Endodermal cell (in vitro differentiated cells): Measurements from ENCODE around the gene GPHB5. TPM values are rescaled to one million over a fixed set of nuclear protein-coding genes. Genes with fewer than 3 reads are reported as not detected.

ENCODE experiments used
- DNase-seq: peaks from one replicate; pipeline ENCODE4 v3.0.0-alpha.2; 2017
- H3K27ac ChIP-seq: 2 replicates; pipeline ENCODE4 v1.5.1; 2013; ENCODE audit warnings: mild to moderate bottlenecking, low read depth, low read length, moderate library complexity
- H3K27me3 ChIP-seq: 2 replicates; pipeline ENCODE4 v1.6.1; 2013; ENCODE audit warnings: mild to moderate bottlenecking, low read length, moderate library complexity; ENCODE audit not compliant: insufficient read depth, control insufficient read depth, poor library complexity, severe bottlenecking
- H3K36me3 ChIP-seq: 2 replicates; pipeline ENCODE4 v1.7.0; 2013; ENCODE audit warnings: mild to moderate bottlenecking, low read length, moderate library complexity; ENCODE audit not compliant: control insufficient read depth, insufficient read depth
- H3K4me1 ChIP-seq: one replicate; pipeline ENCODE4 v1.7.0; 2013; ENCODE audit warnings: low read length; ENCODE audit not compliant: control insufficient read depth, insufficient read depth
- H3K4me3 ChIP-seq: 2 replicates; pipeline ENCODE4 v1.5.1; 2013; ENCODE audit warnings: mild to moderate bottlenecking, low read length, moderate library complexity
- H3K9ac ChIP-seq: 2 replicates; pipeline ENCODE4 v1.6.1; 2013; ENCODE audit warnings: mild to moderate bottlenecking, low read length, moderate library complexity; ENCODE audit not compliant: poor library complexity, severe bottlenecking; ENCODE audit errors: extremely low read depth
- H3K9me3 ChIP-seq: 2 replicates; pipeline ENCODE4 v1.6.1; 2013; ENCODE audit warnings: mild to moderate bottlenecking, low read length, moderate library complexity; ENCODE audit not compliant: control insufficient read depth
- H3K27ac Mint-ChIP-seq: 2 replicates; pipeline ENCODE4 v1.8.0; 2020; ENCODE audit warnings: mixed read lengths
- H3K27me3 Mint-ChIP-seq: 2 replicates; pipeline ENCODE4 v1.8.0; 2021; ENCODE audit warnings: mild to moderate bottlenecking, mixed read lengths; ENCODE audit not compliant: insufficient read depth
- H3K36me3 Mint-ChIP-seq: 2 replicates; pipeline ENCODE4 v1.8.0; 2020; ENCODE audit warnings: low read depth, mixed read lengths
- H3K4me1 Mint-ChIP-seq: 2 replicates; pipeline ENCODE4 v1.8.0; 2020; ENCODE audit warnings: mixed read lengths
- H3K4me3 Mint-ChIP-seq: 2 replicates; pipeline ENCODE4 v1.8.0; 2020; ENCODE audit warnings: mild to moderate bottlenecking, moderate library complexity, mixed read lengths
- H3K9me3 Mint-ChIP-seq: 2 replicates; pipeline ENCODE4 v1.8.0; 2020; ENCODE audit warnings: mild to moderate bottlenecking, mixed read lengths
- WGBS, 2 experiments: methylation state at CpG; one replicate each; pipeline versions ENCODE4 v1.1.5 to v1.1.7; 2013; ENCODE audit warnings: missing lambda C conversion rate in 2 of 2, mixed read lengths in 1 of 2; ENCODE audit not compliant: insufficient coverage in 1 of 2, insufficient read length in 1 of 2; 5-methylcytosine and 5-hydroxymethylcytosine counted together
- total RNA-seq, 2 donors: library from RNA; stranded (reverse); fragmentation: NEBNext Ultra II Directional in 1 of 2; extraction: Animal tissue kit (Norgen Biotek cat#: 25700) in 1 of 2; gene quantifications; 2 replicates in 1 of 2; 3 replicates in 1 of 2; pipeline ENCODE4 v1.2.1, GENCODE V29; 2021
- TF ChIP-seq, protein P1 (sequence below): fragments of 200-600 bp; sonication (generic); conservative IDR thresholded peaks from 2 replicates; pipeline ENCODE4 v1.5.0; 2021; ENCODE audit warnings: antibody characterized with exemption, mild to moderate bottlenecking

GPHB5 gene
- total RNA-seq, 2 donors from 2014 or later: not detected

DNA sequence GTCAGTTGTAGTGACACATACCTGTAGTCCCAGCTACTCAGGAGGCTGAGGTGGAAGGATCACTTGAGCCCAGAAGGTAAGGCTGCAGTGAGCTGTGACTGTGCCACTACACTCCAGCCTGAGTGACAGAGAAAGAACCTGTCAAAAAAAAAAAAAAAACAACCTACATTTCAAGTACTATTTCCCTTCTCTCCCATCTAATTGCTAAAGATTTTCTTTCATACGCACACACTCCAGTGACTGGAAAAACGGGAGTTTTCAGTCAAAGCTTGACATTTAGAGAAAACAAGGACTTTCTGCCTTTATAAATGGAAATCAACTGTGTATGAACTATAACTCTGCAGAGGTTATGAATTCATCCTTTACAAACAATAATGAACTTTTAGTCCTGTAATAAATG is 25.9 kb downstream of the GPHB5 start:
- no peak for DNase-seq
- H3K36me3 ChIP-seq: no peaks in the 10 kb centered on the region
- no peaks in the 10 kb centered on the region for H3K27me3 ChIP-seq
- H3K4me1 ChIP-seq: peaks cover 10% of the 10 kb centered on the region
- 84 to 94% methylated on average over 2 of the region's 2 CpGs for WGBS, 2 experiments
- Mint-ChIP-seq H3K27ac (no peak overlapping the region), H3K27me3 (no peaks in the 10 kb centered on the region), H3K4me3 (no peak overlapping the region), H3K9me3 (no peaks in the 10 kb centered on the region), H3K4me1 (peaks cover 17% of the 10 kb centered on the region), H3K36me3 (no peaks in the 10 kb centered on the region)
- H3K9ac ChIP-seq: no peak overlapping the region
- H3K27ac ChIP-seq: no peak overlapping the region
- TF ChIP-seq, protein P1, sequence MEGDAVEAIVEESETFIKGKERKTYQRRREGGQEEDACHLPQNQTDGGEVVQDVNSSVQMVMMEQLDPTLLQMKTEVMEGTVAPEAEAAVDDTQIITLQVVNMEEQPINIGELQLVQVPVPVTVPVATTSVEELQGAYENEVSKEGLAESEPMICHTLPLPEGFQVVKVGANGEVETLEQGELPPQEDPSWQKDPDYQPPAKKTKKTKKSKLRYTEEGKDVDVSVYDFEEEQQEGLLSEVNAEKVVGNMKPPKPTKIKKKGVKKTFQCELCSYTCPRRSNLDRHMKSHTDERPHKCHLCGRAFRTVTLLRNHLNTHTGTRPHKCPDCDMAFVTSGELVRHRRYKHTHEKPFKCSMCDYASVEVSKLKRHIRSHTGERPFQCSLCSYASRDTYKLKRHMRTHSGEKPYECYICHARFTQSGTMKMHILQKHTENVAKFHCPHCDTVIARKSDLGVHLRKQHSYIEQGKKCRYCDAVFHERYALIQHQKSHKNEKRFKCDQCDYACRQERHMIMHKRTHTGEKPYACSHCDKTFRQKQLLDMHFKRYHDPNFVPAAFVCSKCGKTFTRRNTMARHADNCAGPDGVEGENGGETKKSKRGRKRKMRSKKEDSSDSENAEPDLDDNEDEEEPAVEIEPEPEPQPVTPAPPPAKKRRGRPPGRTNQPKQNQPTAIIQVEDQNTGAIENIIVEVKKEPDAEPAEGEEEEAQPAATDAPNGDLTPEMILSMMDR: no peak
- no peak overlapping the region for H3K4me3 ChIP-seq
- H3K9me3 ChIP-seq: no peaks in the 10 kb centered on the region

DNA sequence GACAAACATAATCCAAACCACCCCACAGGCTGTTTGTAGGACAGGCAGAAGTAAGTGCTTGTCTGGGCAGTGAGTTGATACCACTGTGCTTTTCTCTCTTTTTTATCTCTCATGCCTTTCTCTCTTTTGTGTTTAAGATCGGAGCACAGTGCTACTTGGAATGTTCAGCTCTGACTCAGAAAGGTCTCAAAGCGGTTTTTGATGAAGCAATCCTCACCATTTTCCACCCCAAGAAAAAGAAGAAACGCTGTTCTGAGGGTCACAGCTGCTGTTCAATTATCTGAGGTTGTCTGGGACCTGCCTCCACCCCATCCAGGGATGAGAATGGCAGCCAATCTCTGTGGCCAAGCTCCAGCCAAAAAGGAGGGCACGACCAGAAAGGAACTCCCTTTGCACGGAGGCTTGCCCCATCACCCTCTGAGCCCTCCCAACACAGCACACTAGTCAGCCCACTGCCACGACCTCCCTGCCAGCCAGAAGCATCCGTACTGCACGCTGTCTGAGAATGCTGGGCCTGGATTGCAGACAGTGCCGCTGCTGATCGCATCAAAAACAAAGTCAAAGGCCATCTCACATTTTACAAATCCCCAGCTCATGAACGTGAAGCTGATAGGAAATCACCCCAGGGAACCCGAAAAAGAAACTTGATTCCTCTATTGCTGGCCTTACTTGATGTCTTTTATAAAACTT is 27.8 kb downstream of the GPHB5 start:
- H3K4me3 ChIP-seq: no peak overlapping the region
- no peaks in the 10 kb centered on the region for H3K27me3 ChIP-seq
- Mint-ChIP-seq H3K9me3 (no peaks in the 10 kb centered on the region), H3K27me3 (no peaks in the 10 kb centered on the region), H3K4me3 (no peak overlapping the region), H3K27ac (no peak overlapping the region), H3K36me3 (no peaks in the 10 kb centered on the region), H3K4me1 (peaks cover 15% of the 10 kb centered on the region)
- no peak for DNase-seq
- H3K9me3 ChIP-seq: no peaks in the 10 kb centered on the region
- TF ChIP-seq, protein P1: no peak
- no peaks in the 10 kb centered on the region for H3K36me3 ChIP-seq
- no peak overlapping the region for H3K9ac ChIP-seq
- WGBS, 2 experiments: 88 to 89% methylated on average over 6 to 12 of the region's 12 CpGs
- H3K4me1 ChIP-seq: peaks cover 10% of the 10 kb centered on the region
- no peak overlapping the region for H3K27ac ChIP-seq

DNA sequence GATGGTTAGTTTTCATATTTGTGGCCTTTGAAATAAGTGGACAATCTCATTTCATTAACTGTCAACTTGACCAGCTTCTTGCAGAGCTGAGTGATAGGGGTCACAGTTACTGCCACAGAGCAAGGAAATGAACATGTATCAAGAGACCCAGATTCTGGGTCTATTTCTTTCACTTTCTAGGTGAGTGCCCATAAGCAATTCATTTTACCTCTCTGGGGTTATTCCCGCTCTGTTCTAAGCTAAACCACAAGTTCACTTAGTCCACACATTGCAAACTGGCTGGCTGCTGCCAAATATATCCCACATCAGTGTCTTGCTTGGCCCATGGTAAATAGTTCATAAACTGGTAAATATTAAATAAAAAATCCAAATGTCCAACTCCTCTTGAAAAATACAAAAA is 29.9 kb downstream of the GPHB5 start:
- no peak overlapping the region for H3K4me3 Mint-ChIP-seq
- Histone ChIP-seq H3K27me3 (no peaks in the 10 kb centered on the region), H3K9ac (no peak overlapping the region), H3K9me3 (no peaks in the 10 kb centered on the region), H3K27ac (no peak overlapping the region), H3K36me3 (no peaks in the 10 kb centered on the region), H3K4me3 (no peak overlapping the region), H3K4me1 (peaks cover 10% of the 10 kb centered on the region)
- peaks cover 9% of the 10 kb centered on the region for H3K4me1 Mint-ChIP-seq
- no peak overlapping the region for H3K27ac Mint-ChIP-seq
- TF ChIP-seq, protein P1: no peak
- no peaks in the 10 kb centered on the region for H3K9me3 Mint-ChIP-seq
- no peaks in the 10 kb centered on the region for H3K27me3 Mint-ChIP-seq
- 100% methylated on average over 1 of the region's 1 CpG for WGBS, 2 experiments
- DNase-seq: no peak
- no peaks in the 10 kb centered on the region for H3K36me3 Mint-ChIP-seq
